ENCODE measurements around the gene IRAK1.

DNA sequence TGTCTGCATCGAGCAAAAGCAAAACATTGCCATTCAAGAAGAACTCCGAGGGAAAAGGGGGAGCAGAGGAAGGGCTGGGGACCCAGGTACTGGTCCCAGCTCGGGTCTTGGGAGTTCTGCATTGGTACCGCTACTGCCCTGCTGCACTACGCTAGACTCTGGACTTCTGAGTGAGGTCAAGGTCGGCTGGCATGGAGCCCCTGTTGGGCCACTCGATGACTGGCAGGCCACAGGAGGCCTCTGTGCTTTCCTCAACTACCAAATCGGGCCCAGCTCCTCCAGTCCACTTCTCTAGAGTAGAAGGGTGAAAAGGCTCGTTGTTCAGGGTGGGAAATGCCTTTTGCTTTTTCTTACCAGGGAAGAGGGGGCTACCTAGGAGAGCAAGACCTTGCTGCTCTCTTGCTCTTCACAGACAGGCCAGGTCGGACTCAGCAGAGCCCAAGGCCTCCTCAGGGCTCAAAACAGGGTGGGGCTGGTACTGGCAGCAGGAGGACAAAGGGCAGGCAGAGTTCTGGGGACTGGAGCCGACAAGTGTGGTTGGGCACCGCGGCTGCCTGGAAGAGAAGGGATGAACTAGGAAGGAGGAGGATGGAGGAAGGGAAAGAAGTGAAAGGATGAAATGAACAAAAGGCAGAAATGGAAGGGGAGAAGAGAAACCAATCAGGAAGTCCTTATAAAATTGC, 8.9 kb upstream of the IRAK1 start:
- TF ChIP-seq CTCF (IDR thresholded peaks at IDR 0.05; ENCODE audit: low read depth, low read length, poor library complexity, severe bottlenecking) (no peak), EZH2phosphoT487 (IDR thresholded peaks at IDR 0.05; ENCODE audit: borderline replicate concordance, low read length) (no peak)

Data from DOHH2 (cell line).